ENCODE data around the gene CCDC34. TPM values are rescaled to one million over a fixed set of nuclear protein-coding genes. Genes with fewer than 3 reads are reported as not detected.

Gene CCDC34
- total and polyA plus RNA-seq, 2 of the 8 experiments (the other 6 are each of a cell fraction or from before 2014, with no cell fraction given), result 7.7 to 24.3 TPM

DNA sequence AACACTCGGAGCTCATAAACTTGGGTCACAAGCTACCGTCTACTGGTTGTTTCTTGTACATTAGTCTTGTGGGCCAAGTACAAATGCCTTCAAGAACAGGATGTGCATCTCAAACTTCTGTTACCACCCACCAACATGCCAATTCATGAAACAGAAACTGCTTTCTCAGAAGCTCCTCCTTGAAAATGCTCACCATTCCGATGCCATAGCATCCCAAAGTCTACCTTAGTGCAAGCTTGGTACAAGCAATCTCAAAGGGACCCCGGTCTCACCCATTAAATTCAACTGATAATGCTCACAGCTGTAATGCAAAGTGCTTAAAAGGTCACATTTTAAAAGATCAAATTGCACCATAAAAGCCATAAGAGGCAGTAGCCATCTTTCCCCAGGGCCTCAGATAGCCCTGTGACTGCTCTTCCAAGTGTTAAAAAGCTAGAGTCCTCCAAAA lies 31.8 kb upstream of the CCDC34 start:
- peaks cover 8% of the 10 kb centered on the region; the same call in 1 of the 2 replicates for H3K79me1 ChIP-seq (ENCODE audit: low read depth, low read length)
- no peak overlapping the region for H3K23ac ChIP-seq (ENCODE audit: insufficient read length)
- no peaks in the 10 kb centered on the region for H3K23me2 ChIP-seq (ENCODE audit: low read depth, low read length)
- no peak overlapping the region for H2BK12ac ChIP-seq (ENCODE audit: low read depth, low read length)
- H3K27ac ChIP-seq (ENCODE audit: low read depth, low read length), result no peak overlapping the region
- POLR2A ChIA-PET (ENCODE audit: partially characterized antibody), result interaction anchor here (1.0 to 3.3 kb wide), 7 partner anchors 8 to 78 kb away, joined by 3 to 15 read pairs (median 3); partner anchors contain the start of genes CCDC34 and LGR4
- no peak for DNase-seq (ENCODE audit: low read depth in 1 of 2, low spot score in 2 of 2)
- no peak overlapping the region for H3K4me3 ChIP-seq (ENCODE audit: extremely low read depth in 1 of 4, insufficient read depth in 2 of 4, low read depth in 3 of 4, low read length in 4 of 4)
- H4K5ac ChIP-seq (ENCODE audit: insufficient read length, low read depth, low read length), result no peak overlapping the region
- no peak overlapping the region for H4K8ac ChIP-seq (ENCODE audit: extremely low read depth, insufficient read depth, low read length)
- peaks cover 10 to 19% of the 10 kb centered on the region in 2 experiments for H4K20me1 ChIP-seq (replicated peaks in 1 of 2; ENCODE audit: control insufficient read depth in 1 of 2, insufficient read depth in 2 of 2, low read length in 2 of 2)
- peaks cover 0 to 26% (median 0%) of the 10 kb centered on the region in 4 experiments; a peak in 2 of 8 replicates for H3K36me3 ChIP-seq (ENCODE audit: control insufficient read depth in 2 of 4, insufficient read depth in 4 of 4, low read length in 3 of 4)
- H3K9ac ChIP-seq (replicated peaks in 1 of 4; ENCODE audit: extremely low read depth in 1 of 4, low read depth in 3 of 4, low read length in 3 of 4), result no peak overlapping the region
- CTCF ChIA-PET (ENCODE audit: partially characterized antibody), result interaction anchor here (0.8 to 3.4 kb wide), 5 partner anchors 13 to 91 kb away, joined by 3 to 30 read pairs (median 3); no protein-coding TSS in a partner anchor
- no peak overlapping the region for H2BK15ac ChIP-seq (ENCODE audit: low read length)
- no peak overlapping the region for H3K4me2 ChIP-seq (ENCODE audit: insufficient read depth in 1 of 2, low read depth in 2 of 2, low read length in 2 of 2)
- no peak overlapping the region for H2AK5ac ChIP-seq (ENCODE audit: low read depth, low read length)
- H4K91ac ChIP-seq (replicated peaks; ENCODE audit: insufficient read length, low read length), result no peak overlapping the region
- 88% methylated on average over 4 of the region's 4 CpGs; no CpG with 5 or more reads in 1 of the 2 experiments for WGBS, 2 experiments (ENCODE audit: extremely low coverage in 1 of 2, insufficient coverage in 1 of 2, insufficient read length in 1 of 2, insufficient replicate concordance in 2 of 2, low coverage in 1 of 2, low lambda C conversion rate in 2 of 2, missing lambda C conversion rate in 1 of 2)
- H3K9me3 ChIP-seq (ENCODE audit: insufficient read depth in 2 of 2, low read depth in 1 of 2, low read length in 1 of 2), result no peaks in the 10 kb centered on the region
- no peak overlapping the region for H2BK5ac ChIP-seq (ENCODE audit: low read depth, low read length)
- no peaks in the 10 kb centered on the region for H3K27me3 ChIP-seq (replicated peaks in 1 of 4; ENCODE audit: control insufficient read depth in 3 of 4, extremely low read depth in 1 of 4, insufficient read depth in 3 of 4, low read length in 3 of 4)
- FAIRE-seq, result no peak
- H3K4ac ChIP-seq (replicated peaks; ENCODE audit: insufficient read length, low read depth, low read length), result no peak overlapping the region
- H3K4me1 ChIP-seq (replicated peaks in 1 of 4; ENCODE audit: control insufficient read depth in 3 of 4, insufficient read depth in 4 of 4, low read length in 3 of 4), result peaks cover 4 to 22% (median 19%) of the 10 kb centered on the region in 4 experiments; a peak in 6 of 7 replicates
- H3K18ac ChIP-seq (ENCODE audit: extremely low read depth, low read length), result no peak overlapping the region
- H3K56ac ChIP-seq (replicated peaks; ENCODE audit: insufficient read length, low read depth, low read length), result no peak overlapping the region
- no peak overlapping the region for H2BK20ac ChIP-seq (ENCODE audit: low read length)
- H2AFZ ChIP-seq (ENCODE audit: low read length), result no peak overlapping the region
- peaks cover 3 to 48% of the 10 kb centered on the region in 2 experiments; a peak in 3 of 4 replicates for H3K79me2 ChIP-seq (ENCODE audit: control insufficient read depth in 1 of 2, insufficient read depth in 2 of 2, low read length in 2 of 2)
- no peak overlapping the region for H2BK120ac ChIP-seq (replicated peaks; ENCODE audit: low read depth, low read length)
- H3K14ac ChIP-seq (ENCODE audit: insufficient read length), result no peak overlapping the region
- no peak for TF ChIP-seq RNF2 (IDR thresholded peaks at IDR 0.05; ENCODE audit: borderline replicate concordance, low read depth, low read length, missing control alignments, poor library complexity, severe bottlenecking)
- no peak for TF ChIP-seq KDM5A (IDR thresholded peaks at IDR 0.05; ENCODE audit: low read length)
- TF ChIP-seq EP300 (IDR thresholded peaks at IDR 0.05; ENCODE audit: borderline replicate concordance in 1 of 2, low read depth in 2 of 2, low read length in 2 of 2), result no peak
- TF ChIP-seq ASH2L (IDR thresholded peaks at IDR 0.05; ENCODE audit: low read length), result no peak
- no peak for TF ChIP-seq MAFK (IDR thresholded peaks at IDR 0.05; ENCODE audit: low read depth, low read length)
- TF ChIP-seq SIN3A (conservative IDR thresholded peaks at IDR 0.05 in 1 of 2, IDR thresholded peaks at IDR 0.05 in 1 of 2; ENCODE audit: low read depth in 1 of 2, low read length in 2 of 2), result no peak
- no peak for TF ChIP-seq TAF1 (IDR thresholded peaks at IDR 0.05; ENCODE audit: low read depth, low read length)
- TF ChIP-seq POLR2AphosphoS5 (IDR thresholded peaks at IDR 0.05; ENCODE audit: low read depth, low read length), result no peak
- TF ChIP-seq FOSL1 (IDR thresholded peaks at IDR 0.05; ENCODE audit: insufficient read depth, low read depth, low read length), result no peak
- no peak for TF ChIP-seq EGR1 (IDR thresholded peaks at IDR 0.05; ENCODE audit: borderline replicate concordance, low read depth, low read length)
- no peak for TF ChIP-seq NANOG (IDR thresholded peaks at IDR 0.05; ENCODE audit: insufficient read depth, low read depth, low read length, poor library complexity, severe bottlenecking)
- no peak for TF ChIP-seq SP2 (IDR thresholded peaks at IDR 0.05; ENCODE audit: low read length)
- TF ChIP-seq JUND (IDR thresholded peaks at IDR 0.05; ENCODE audit: low read length), result no peak

All from H1 (cell line).